GM19099 (cell line): ENCODE results near the gene THEM5.

Source experiments
- POLR2A ChIP-seq: IDR thresholded peaks from 3 replicates; pipeline ENCODE4 v1.6.1; 2011; ENCODE audit warnings: low read depth; ENCODE audit not compliant: insufficient read length; ENCODE audit errors: extremely low read depth

THEM5 gene, protein sequence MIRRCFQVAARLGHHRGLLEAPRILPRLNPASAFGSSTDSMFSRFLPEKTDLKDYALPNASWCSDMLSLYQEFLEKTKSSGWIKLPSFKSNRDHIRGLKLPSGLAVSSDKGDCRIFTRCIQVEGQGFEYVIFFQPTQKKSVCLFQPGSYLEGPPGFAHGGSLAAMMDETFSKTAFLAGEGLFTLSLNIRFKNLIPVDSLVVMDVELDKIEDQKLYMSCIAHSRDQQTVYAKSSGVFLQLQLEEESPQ

DNA sequence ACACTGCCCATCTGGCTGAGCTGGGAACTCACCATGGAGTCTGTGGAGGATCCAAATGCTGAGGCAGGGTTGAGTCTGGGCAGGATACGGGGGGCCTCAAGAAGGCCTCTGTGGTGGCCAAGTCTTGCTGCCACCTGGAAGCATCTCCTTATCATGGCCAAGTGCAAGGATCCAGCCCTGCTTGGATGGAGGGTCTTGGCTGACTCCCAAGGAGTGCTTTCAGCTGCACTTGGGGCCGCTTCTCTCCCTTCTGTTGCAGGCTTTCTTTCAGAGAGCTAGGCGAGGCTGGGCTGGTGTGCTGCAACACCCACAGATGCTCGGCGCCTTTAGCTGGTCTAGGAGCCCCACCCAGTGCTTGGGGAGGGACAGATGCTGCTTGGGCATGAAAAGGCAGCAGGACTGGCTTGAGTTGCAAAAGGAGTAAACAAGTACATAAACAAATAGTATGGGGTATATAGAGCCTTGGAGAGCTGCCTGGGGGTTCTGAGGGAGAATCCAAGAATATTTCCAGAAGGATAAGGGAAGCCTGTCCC is at the start of gene THEM5:
Gene THEM5 (minus strand): TSS at position 302 of the 533 bp plus-strand sequence. CDS start 147 bp downstream, at position 155.
- TF ChIP-seq POLR2A, result no peak

DNA sequence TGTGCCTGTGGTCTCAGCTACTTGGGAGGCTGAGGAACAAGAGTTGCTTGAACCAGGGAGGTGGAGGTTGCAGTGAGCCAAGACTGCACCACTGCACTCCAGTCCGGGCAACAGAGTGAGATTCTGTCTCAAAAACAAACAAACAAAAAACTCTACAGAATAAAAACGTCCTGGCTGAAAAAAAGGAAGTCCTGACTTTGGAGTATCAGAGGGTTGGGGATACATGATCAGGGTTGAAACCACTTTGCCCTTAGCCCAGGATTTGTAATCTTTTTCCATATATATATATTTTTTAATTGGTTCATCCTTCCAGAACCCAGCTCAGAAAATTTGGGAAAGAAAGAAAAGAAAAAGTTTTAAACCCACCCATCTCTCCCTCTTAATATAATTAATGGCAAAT is 49.3 kb upstream of the THEM5 start:
- no peak for TF ChIP-seq POLR2A

DNA sequence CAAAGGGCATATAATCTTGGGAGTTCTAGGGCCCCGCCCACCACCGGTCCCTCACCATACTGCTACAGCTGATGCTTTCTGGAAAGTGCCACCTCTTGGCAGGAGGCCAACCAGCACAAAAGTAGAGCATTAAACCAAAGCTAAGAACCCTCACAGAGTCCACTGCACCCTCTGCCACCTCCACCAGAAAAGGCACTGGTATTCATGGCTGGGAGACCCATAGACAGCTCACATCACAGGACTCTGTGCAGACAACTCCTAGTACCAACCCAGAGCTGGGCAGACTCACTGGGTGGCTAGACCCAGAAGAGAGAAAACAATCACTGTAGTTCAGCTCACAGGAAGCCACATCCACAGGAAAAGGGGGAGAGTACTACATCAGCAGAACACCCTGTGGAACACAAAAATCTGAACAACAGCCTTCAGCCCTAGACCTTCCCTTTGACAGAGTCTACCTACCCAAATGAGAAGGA is 45.0 kb upstream of the THEM5 start:
- TF ChIP-seq POLR2A, result no peak

DNA sequence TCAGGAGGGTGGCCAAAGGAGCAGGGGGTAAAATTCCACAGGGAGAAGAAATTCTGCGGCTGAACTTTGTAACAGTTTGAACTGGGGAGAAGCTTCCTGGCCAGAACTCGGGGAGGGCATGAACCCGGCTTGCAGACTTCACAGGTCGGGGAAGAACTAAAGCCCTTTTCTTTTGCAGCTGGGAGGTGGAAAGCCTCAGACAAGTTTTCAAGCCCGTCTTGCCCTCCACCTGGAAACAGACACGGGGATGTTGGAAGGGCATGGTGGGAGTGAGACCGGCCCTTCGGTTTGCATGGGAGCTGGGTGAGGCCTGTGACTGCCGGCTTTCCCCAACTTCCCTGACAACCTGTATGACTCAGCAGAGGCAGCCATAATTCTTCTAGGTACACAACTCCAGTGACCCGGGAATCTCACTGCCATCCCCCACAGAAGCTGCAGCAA is 44.5 kb upstream of the THEM5 start:
- TF ChIP-seq POLR2A, result no peak

DNA sequence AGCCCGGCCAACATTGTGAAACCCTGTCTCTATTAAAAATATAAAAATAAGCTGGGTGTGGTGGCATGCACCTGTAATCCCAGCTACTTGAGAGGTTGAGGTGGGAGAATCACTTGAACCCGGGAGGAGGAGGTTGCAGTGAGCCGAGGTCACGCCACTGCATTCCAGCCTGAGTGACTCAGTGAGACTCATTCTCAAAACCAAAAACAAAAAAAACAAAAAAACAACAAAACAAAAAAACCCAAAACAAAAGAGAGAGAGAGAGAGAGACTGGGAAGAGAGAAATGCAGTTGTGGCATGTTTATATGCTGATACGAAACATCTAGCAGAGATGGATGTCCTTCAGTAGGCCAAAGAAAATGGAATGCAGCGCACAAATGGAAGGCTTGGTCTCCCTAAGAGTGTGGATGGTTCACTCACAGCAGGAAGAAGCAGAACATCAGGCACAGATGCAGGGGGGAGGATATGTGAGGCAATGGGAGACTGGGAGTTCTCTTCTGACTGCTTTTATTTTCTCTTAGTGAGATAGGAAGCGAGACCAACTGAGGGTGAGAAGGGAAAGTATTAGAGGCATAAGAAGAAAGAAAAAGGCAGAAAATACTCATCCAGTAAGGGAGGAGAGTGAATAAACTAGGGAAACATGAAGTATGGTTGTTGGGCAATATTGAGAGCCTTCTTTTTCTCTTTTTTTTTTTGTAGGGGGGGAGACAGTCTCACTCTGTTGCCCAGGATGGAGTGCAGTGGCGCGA is 39.8 kb upstream of the THEM5 start:
- no peak for TF ChIP-seq POLR2A

DNA sequence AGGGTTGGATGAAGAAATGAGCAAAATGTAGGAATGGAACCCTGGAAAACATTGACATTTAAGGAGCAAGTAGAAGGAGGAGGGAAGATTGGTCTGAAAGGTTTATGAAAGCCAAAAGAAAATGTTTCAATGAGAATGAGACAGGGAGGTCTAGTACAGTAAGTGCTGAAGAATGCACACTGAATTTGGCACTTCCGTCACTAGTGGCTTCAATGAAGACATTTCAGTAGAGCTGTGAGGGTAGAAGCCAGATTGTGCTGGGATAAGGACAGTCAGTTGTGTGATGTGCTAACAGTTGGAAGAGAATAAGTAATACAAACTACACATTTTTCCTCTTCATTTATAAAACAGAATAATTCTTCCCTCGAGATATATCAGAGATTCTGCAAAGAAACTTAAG is 38.7 kb upstream of the THEM5 start:
- no peak for TF ChIP-seq POLR2A

DNA sequence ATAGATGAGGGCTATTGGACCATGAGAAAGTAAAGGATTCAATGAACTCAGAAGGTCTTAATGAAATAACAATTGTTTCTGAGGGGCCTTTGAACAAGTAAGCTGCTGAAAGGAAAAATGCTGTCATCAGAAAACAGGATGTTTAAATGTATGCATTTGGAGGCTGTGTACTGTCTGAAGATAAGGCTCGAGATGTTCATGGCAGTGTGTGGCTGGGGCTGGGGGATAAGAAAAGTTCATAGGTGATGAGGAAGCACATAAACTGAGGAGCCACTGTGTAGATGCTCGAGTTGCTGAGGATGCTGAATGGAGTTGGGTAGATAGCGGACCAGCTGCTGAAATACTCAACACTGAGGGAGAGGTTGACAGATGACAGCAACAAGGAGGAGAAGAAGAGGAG is 38.0 kb upstream of the THEM5 start:
- TF ChIP-seq POLR2A, result no peak

DNA sequence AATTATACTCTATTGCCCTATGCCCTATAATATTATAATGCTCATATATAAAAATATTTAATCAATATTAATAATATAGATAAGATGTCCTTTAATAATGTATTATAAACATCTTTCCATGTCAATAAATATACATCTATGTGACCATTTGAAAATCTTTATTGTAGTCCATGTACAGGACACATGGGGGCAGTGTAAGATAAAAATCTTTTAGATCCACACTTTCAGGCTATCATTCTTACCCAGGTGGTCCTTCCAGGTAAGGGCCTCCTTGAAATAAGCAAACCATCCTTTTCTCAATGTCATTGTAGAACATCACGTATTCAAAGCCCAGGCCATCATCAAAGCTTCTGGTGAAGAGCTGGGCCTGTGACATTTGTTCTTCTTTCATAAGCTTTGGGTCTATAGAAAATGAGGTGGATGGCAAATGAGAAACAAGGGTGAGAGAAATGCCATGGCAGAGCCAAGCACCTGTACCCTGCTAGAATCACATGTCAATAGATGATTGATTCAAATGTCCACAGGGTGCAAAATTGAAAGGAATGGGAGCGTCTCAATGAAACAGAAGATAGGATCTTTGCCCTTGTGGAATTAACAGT is 35.6 kb upstream of the THEM5 start:
- no peak for TF ChIP-seq POLR2A

DNA sequence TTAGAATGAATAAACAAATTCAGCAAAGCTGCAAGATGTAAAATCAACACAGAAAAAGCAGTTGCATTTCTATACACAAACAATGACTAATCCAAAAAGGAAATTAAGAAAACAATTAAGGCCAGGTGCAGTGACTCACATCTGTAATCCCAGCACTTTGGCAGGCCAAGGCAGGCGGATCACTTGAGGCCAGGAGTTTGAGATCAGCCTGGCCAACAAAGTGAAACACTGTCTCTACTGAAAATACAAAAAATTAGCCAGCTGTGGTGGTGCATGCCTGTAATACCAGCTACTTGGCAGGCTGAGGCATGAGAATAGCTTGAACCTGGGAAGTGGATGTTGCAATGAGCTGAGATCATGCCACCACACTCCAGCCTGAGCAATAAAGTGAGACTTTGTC is 33.5 kb upstream of the THEM5 start:
- TF ChIP-seq POLR2A, result no peak

DNA sequence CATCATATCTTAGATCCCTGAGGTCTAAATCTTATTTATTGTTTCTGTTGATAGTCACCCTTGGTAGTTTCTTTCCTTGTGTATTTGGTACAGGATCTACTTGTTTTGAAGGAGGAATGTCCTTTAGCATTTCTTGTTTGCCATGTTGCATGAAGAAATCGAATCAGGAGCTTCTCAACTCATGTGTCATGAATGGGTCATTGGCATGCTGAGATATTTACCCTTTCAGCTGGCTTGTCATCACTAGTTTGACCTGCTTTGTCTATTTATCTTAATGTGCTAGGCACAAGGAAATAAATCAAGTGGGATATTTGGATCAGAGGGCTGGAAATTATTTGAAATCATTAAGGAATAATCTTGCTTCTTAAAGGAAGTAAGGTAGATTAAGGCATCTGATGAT is 32.0 kb upstream of the THEM5 start:
- no peak for TF ChIP-seq POLR2A

DNA sequence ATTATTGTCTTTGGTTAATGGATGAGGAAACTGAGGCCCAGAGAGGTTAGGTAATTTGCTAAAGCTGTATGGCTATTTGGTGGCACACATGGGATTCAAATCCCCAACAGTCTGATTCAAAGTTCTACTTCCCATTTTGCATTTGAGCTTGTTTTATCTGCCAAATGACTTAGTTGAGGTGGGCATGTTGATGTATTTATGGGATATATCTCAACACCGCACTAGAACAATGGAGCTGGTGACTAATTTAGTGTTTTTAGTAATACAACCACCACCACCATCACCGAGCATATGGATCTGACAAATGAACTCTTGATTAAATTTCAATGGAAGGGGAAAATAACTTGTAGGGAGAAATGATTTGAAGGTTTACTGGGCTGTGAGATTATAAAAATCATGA is 29.0 kb upstream of the THEM5 start:
- no peak for TF ChIP-seq POLR2A

DNA sequence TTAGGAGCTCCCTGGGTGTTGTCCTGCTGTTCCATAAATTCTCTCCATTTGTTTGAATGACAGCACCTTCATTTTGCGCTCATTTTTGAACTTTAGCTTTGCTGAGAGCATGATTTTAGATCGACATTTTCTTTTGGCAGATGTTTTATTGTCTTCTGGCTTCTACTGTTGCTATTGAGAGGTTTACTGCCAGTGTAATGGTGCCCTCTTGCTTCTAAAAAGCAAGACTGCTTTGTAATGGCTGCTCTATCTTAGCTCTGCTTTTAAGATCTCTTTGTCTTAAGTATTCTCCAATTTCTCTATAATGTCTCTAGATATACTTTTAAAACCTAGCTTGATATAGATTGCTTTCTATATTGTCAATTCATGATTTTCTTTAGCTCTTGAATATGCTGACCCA is 28.0 kb upstream of the THEM5 start:
- no peak for TF ChIP-seq POLR2A

DNA sequence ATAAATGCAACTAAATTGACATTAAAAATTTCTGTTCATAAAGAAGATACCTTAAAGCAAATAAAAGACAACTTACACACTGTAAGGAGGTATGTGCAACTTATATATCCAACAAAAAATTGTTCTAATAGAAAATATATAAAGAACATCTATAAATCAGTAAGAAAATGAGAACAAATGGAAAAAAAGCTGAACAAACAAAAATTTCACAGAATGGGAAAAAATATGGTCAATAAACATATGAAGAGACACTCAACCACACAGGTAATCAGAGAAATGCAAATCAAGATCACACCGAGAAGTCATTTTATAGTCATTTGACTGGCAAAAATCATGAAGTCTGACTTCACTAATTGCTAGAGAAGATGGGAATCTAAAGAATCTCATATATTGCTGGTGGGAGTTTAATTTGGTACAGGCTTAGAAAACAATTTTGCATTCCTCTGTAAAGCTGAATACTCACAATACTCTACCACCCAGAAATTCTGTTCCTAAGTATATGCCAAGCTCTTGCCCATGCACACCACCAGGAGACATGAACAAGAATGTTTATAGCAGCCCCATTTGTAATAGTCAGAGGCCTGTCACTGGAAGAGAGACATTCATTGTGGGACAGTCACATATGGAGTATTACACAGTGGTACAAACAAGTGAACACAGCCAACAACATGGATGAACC is 22.0 kb upstream of the THEM5 start:
- TF ChIP-seq POLR2A, result no peak

DNA sequence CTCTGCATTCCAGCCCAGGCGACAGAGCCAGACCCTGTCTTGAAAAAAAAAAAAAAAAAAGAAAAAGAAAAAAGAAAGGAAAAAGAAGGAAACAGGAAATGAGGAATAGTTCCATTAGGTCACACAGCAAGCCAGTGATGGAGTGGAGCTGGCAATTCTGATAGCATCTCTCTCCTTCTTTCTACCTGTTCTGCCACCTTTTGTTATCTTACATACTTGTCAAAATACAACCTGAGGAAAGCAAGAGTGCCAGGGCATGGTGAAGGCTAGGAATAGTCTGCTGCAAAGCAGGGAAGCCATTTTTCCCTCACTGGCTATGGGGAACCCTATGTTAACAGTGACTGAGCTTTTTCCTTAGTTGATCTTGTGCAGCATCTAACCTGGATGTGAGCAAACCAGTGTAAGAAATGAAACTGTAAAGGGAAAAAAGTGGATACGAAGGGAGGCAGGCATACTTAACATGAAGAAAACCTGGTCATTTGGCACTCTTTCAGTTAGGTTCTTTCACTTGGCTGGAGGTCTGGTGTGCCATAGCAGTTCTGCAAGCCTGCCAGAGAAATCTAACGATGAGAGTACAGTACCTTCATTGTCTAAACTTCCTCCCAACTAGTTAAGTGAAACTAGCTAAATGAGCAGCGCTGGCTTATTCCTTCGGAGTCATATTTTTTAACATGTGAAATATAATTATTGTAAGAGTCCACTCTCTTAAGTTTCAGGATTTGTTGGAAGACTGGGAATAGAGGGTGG is 17.9 kb upstream of the THEM5 start:
- no peak for TF ChIP-seq POLR2A
